ENCODE measurements around the gene GAGE2A. TPM values are rescaled to one million over a fixed set of nuclear protein-coding genes. Genes with fewer than 3 reads are reported as not detected.
"Not testable (repeated sequence)": the region's sequence is repeated elsewhere in the genome, so short reads cannot be mapped to it uniquely, and the experiment has no call there.

GAGE2A gene
- total RNA-seq, result not detected
- long read RNA-seq, donor 1, result 0 reads
- long read RNA-seq, donor 2, result 0 reads

- DNase-seq (ENCODE audit: low spot score); intact Hi-C loops (cut with DNase I): not testable (repeated sequence)
These were observed at the start of gene GAGE2A for GRCh38 chrX:49589196-49589595. TSS of gene GAGE2A (plus strand) at chrX:49589496. CDS start at chrX:49590651, 1,155 bp downstream.

GRCh38 chrX:49541433-49541832, 47.9 kb upstream of the GAGE2A start, which contains the start of gene GAGE12D:
TSS of gene GAGE12D (plus strand) at chrX:49541733. CDS start at chrX:49542888, 1,155 bp downstream.
- DNase-seq (ENCODE audit: low spot score); intact Hi-C loops (cut with DNase I): not testable (repeated sequence)

- intact Hi-C loops (cut with DNase I); DNase-seq (ENCODE audit: low spot score): not testable (repeated sequence)
These were observed 38.3 kb upstream of the GAGE2A start, which contains the start of gene GAGE12E for GRCh38 chrX:49550989-49551388. TSS of gene GAGE12E (plus strand) at chrX:49551289. CDS start at chrX:49552444, 1,155 bp downstream.

- intact Hi-C loops (cut with DNase I); DNase-seq (ENCODE audit: low spot score): not testable (repeated sequence)
These were observed 28.8 kb upstream of the GAGE2A start, which contains the start of gene GAGE12F for GRCh38 chrX:49560542-49560941. TSS of gene GAGE12F (plus strand) at chrX:49560842. CDS start at chrX:49561997, 1,155 bp downstream.

GRCh38 chrX:49568728-49569127, 20.6 kb upstream of the GAGE2A start:
- DNase-seq (ENCODE audit: low spot score), result peak; percentile 84
- intact Hi-C loops (cut with DNase I), result not testable (repeated sequence)

GRCh38 chrX:49569152-49569551, 20.1 kb upstream of the GAGE2A start:
- intact Hi-C loops (cut with DNase I), result not testable (repeated sequence)
- peak; percentile 68 for DNase-seq (ENCODE audit: low spot score)

- intact Hi-C loops (cut with DNase I); DNase-seq (ENCODE audit: low spot score): not testable (repeated sequence)
These were observed 19.2 kb upstream of the GAGE2A start, which contains the start of gene GAGE12G for GRCh38 chrX:49570100-49570499. TSS of gene GAGE12G (plus strand) at chrX:49570400. CDS start at chrX:49571555, 1,155 bp downstream.

GRCh38 chrX:49579649-49580048, 9.6 kb upstream of the GAGE2A start, which contains the start of gene GAGE12H:
TSS of gene GAGE12H (plus strand) at chrX:49579949. CDS start at chrX:49581104, 1,155 bp downstream.
- DNase-seq (ENCODE audit: low spot score); intact Hi-C loops (cut with DNase I): not testable (repeated sequence)

GRCh38 chrX:49589769-49590478, 628 bp downstream of the GAGE2A start:
- intact Hi-C loops (cut with DNase I), result not testable (repeated sequence)
- DNase-seq (ENCODE audit: low spot score), result peak; percentile 87

GRCh38 chrX:49590488-49590887, 1.2 kb downstream of the GAGE2A start:
- DNase-seq (ENCODE audit: low spot score), result peak; percentile 58
- intact Hi-C loops (cut with DNase I), result not testable (repeated sequence)

- DNase-seq (ENCODE audit: low spot score); intact Hi-C loops (cut with DNase I): not testable (repeated sequence)
These were observed 9.4 kb downstream of the GAGE2A start, which contains the start of gene GAGE1 for GRCh38 chrX:49598720-49599119. TSS of gene GAGE1 (plus strand) at chrX:49599020. CDS start at chrX:49600175, 1,155 bp downstream.

GRCh38 chrX:49610718-49611310, 21.5 kb downstream of the GAGE2A start:
- DNase-seq (ENCODE audit: low spot score), result no peak
- intact Hi-C loops (cut with DNase I), result no loop called here

GRCh38 chrX:49618574-49618973, 29.3 kb downstream of the GAGE2A start:
- no peak for DNase-seq (ENCODE audit: low spot score)
- intact Hi-C loops (cut with DNase I), result loop anchor here in 1 of 2 donors (1.0 kb wide), 1 partner anchor 18 kb away; no protein-coding TSS in a partner anchor

GRCh38 chrX:49627086-49627777, 37.9 kb downstream of the GAGE2A start:
- DNase-seq (ENCODE audit: low spot score), result no peak
- intact Hi-C loops (cut with DNase I), result no loop called here

GRCh38 chrX:49644991-49645637, 55.8 kb downstream of the GAGE2A start:
- no peak for DNase-seq (ENCODE audit: low spot score)
- intact Hi-C loops (cut with DNase I), result no loop called here

Measured in posterior vena cava (tissue), 2 donors.